GM21526 (cell line): ENCODE measurements around the gene OPA3.

Source experiments
- ATAC-seq: cut with Tn5 transposase; IDR thresholded peaks from one replicate; pipeline ENCODE4 v1.9.1; 2021; ENCODE audit warnings: moderate library complexity; ENCODE audit not compliant: unreplicated experiment, low FRiP score

The OPA3 gene

GRCh38 chr19:45568732-45569131, 15.9 kb downstream of the OPA3 start:
- no peak for ATAC-seq

DNA sequence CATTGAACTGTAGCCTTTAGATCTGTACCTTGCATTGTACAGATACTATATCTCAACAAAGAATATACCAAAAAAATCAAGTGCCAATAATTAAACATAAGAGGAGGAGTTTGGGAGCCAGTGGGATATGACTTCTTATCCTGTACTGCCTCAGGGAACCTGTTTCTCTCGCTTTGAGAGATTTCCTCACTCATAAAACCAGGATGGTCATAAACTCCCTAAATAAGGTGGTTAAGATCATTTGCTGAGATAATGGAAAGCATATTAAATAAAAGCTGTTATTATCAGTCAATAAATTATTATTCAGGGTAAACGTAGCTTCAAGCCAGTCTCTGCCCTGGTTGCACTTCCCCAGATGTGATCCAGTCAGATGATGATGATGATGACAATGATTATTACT, 17.0 kb downstream of the OPA3 start:
- no peak for ATAC-seq

- no peak for ATAC-seq
Observed at GRCh38 chr19:45564131-45564780, 20.3 kb downstream of the OPA3 start.

- no peak for ATAC-seq
Observed at GRCh38 chr19:45560686-45561085, 23.9 kb downstream of the OPA3 start.

GRCh38 chr19:45560038-45560437, 24.6 kb downstream of the OPA3 start:
- ATAC-seq: no peak

DNA sequence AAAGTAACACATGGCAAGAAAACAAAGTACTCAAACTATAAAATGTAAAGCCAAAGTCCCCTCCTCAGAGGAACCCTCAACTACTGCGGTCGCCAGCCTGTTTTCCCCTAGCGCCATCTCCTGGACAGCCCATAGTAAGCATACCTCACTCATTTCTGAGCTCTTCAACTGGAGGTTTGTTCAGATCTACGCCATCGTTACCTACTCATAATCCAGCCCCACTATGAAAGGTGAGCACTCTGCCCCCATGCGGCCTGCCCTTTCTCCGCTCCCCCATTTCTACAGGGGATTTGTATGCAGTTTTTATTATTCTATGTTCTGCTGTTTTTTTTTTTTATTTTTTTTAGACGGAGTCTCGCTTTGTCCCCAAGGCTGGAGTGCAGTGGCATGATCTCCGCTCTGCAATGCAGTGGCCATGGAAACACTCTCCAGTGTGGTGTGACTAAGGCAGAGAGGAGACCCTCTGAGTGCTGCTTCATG, 26.2 kb downstream of the OPA3 start:
- no peak for ATAC-seq

DNA sequence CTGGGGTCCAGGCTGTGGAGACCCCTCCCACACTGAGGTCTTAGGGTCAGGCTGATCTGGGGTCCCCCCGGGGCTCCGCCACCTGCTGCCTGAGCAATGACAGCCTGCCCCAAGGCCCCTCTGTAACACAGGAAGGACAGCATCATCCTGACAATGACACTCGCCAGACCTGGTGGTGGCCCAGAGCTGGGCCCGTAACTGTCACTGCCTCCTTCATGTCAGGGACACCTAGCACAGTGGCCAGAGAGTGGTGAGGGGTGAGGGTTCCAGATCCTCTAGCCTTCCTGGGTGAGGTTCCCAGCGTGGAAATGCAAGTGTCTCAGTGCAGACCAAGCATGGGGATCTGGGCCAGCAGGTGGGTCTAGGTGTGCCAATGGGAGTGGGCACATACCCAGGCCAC, 27.8 kb downstream of the OPA3 start:
- ATAC-seq: no peak

DNA sequence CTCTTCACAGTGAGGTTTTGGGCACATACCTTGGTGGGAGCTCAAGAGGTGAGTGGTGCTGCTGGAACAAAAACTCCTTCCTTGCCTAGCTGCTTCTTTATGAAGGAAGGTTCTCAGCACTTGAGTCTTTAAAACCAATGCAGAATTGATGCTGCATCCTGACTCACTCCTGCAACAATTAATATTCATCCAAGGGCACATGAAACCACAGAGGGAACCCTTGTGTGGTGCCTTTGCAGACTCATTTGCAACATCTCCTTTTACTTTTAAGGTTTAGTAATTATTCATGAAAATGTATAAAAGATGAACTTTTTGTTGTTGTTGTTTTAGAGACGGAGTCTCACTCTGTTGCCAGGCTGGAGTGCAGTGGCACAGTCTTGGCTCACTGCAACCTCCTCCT, 30.1 kb downstream of the OPA3 start:
- no peak for ATAC-seq

- ATAC-seq: no peak
Observed at GRCh38 chr19:45553464-45553863, 31.1 kb downstream of the OPA3 start.

GRCh38 chr19:45547965-45548609, 36.5 kb downstream of the OPA3 start:
- no peak for ATAC-seq

GRCh38 chr19:45547211-45547770, 37.3 kb downstream of the OPA3 start:
- ATAC-seq: no peak

- no peak for ATAC-seq
Observed at GRCh38 chr19:45542234-45542668, 42.4 kb downstream of the OPA3 start.

DNA sequence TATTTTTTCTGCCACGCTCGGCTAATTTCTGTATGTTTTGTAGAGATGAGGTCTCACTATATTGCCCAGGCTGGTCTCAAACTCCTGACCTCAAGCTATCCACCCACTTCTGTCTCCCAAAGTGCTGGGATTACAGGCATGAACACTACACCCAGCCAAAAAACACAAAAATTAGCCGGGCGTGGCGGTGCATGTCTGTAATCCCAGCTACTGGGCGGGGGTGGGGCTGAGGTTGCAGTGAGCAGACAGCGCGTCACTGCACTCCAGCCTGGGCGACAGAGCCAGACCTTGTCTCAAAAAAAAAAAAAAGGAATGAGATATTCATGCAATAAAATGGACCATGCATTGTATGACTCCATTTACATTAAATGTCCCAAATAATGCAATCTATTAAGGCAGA, 45.1 kb downstream of the OPA3 start:
- ATAC-seq: no peak

DNA sequence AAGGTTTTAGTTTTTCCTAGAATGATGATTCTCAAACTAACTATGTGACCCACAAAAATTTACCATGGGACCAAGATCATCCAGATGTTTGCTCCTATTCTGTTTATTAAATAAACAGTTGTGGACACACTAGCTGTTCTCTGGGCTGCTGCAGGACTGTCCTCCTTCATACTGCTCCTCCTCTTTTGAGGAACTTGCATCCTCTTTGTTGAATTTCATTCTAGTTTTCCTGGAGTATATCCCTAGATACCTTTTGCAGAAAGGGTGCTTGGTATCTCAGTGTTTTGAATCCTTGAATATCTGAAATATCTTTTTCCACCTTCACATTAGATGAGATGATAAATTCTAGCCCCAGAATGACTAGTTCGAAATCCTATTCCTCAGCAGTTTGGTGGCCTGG, 53.3 kb downstream of the OPA3 start:
- no peak for ATAC-seq

GRCh38 chr19:45529420-45529785, 55.2 kb downstream of the OPA3 start:
- ATAC-seq: no peak

DNA sequence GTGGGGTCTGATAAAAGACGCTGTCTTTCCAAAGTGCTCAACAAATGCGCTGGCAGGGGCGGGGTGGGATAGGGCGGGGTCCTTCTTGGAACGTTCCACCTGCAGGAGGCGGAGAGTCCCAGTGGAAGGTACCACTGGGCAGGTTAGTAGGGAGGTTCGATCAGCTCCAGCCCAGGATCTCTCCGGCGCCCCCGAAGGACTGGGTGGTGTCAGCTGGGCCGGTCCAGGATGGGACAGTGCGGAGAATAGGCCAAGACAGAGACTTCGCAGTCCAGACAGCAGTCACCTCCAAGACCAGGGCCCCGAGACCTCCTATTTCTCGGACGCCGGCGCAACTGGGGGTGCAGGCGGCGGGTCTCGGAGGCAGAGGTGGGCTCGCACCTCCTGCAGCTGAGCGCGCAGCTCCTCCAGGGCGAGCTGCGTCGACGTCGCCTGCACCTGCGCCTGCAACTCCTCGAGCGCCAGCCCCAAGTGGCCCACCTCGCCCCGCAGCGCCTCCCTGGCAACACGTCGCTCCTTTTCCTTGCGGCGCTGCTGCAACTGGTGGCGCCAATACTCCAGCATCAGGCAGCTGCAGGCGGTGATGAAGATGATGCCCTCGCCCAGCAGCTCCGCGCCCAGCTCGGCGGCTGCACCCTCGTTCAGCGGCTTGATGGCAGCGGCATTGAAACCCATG, 55.7 kb downstream of the OPA3 start:
- no peak for ATAC-seq

GRCh38 chr19:45528149-45528743, 56.4 kb downstream of the OPA3 start:
- no peak for ATAC-seq

GRCh38 chr19:45527731-45528130, 56.9 kb downstream of the OPA3 start:
- no peak for ATAC-seq

GRCh38 chr19:45526971-45527370, 57.6 kb downstream of the OPA3 start:
- no peak for ATAC-seq

- ATAC-seq: no peak
Observed at GRCh38 chr19:45526143-45526542, 58.5 kb downstream of the OPA3 start.

GRCh38 chr19:45524575-45525129, 60.0 kb downstream of the OPA3 start:
- no peak for ATAC-seq
